Liver (tissue), 9 donors: ENCODE results near the gene EEFSEC. TPM values are rescaled to one million over a fixed set of nuclear protein-coding genes. Genes with fewer than 3 reads are reported as not detected.

ENCODE experiments used
- DNase-seq: peaks from one replicate; pipeline ENCODE4 v3.0.0-alpha.2; 2017; ENCODE audit warnings: low spot score
- H3K27ac ChIP-seq, 2 donors: one replicate each; pipeline ENCODE4 v1.7.0; 2013; ENCODE audit warnings: inconsistent platforms in 2 of 2, low read length in 2 of 2, control low read depth in 1 of 2, low read depth in 1 of 2, mild to moderate bottlenecking in 1 of 2
- H3K27me3 ChIP-seq, 4 donors: one replicate each; pipeline versions ENCODE4 v1.6.1 to v1.7.0; 2013; ENCODE audit warnings: low read length in 3 of 4, inconsistent platforms in 1 of 4, mild to moderate bottlenecking in 1 of 4, moderate library complexity in 1 of 4; ENCODE audit not compliant: control insufficient read depth in 4 of 4, insufficient read depth in 4 of 4
- H3K36me3 ChIP-seq, 4 donors: one replicate each; pipeline versions ENCODE4 v1.6.1 to v1.7.0; 2013; ENCODE audit warnings: low read length in 3 of 4, mild to moderate bottlenecking in 3 of 4, low read depth in 1 of 4, moderate library complexity in 1 of 4; ENCODE audit not compliant: control insufficient read depth in 4 of 4, insufficient read depth in 3 of 4
- H3K4me1 ChIP-seq, 4 donors: one replicate each; pipeline versions ENCODE4 v1.6.1 to v1.7.0; 2013; ENCODE audit warnings: low read length in 3 of 4, mild to moderate bottlenecking in 3 of 4, moderate library complexity in 1 of 4; ENCODE audit not compliant: control insufficient read depth in 4 of 4, insufficient read depth in 4 of 4
- H3K4me3 ChIP-seq, 3 donors: one replicate each; pipeline versions ENCODE4 v1.6.1 to v1.7.0; 2013; ENCODE audit warnings: low read length in 3 of 3, control low read depth in 1 of 3, low read depth in 1 of 3, mild to moderate bottlenecking in 1 of 3
- H3K9ac ChIP-seq, 2 donors: one replicate each; pipeline ENCODE4 v1.7.0; 2013; ENCODE audit warnings: low read length in 2 of 2, mild to moderate bottlenecking in 2 of 2, moderate library complexity in 2 of 2, control low read depth in 1 of 2, low read depth in 1 of 2
- H3K9me3 ChIP-seq, 4 donors: one replicate each; pipeline versions ENCODE4 v1.6.1 to v1.7.0; 2013; ENCODE audit warnings: low read length in 3 of 4; ENCODE audit not compliant: control insufficient read depth in 4 of 4
- CTCF ChIP-seq: fragments of 150-350 bp; IDR thresholded peaks from 2 replicates; pipeline ENCODE4 v1.5.1; 2017; ENCODE audit warnings: improper control_type of control experiment, low read depth, low read length; ENCODE audit not compliant: missing input control
- EGR1 ChIP-seq, 2 donors: IDR thresholded peaks; 2 replicates each; pipeline ENCODE4 v1.6.1; 2016 to 2018; ENCODE audit warnings: antibody characterized with exemption in 2 of 2, low read depth in 2 of 2
- FOXA2 ChIP-seq: IDR thresholded peaks from 2 replicates; pipeline ENCODE4 v1.6.1; 2016; ENCODE audit warnings: antibody characterized with exemption
- GABPA ChIP-seq, 2 donors: IDR thresholded peaks in 1 of 2; conservative IDR thresholded peaks in 1 of 2; 2 replicates each; pipeline ENCODE4 v1.6.1; 2016; ENCODE audit warnings: antibody characterized with exemption in 2 of 2, mild to moderate bottlenecking in 1 of 2, moderate library complexity in 1 of 2
- HNF4A ChIP-seq, 2 donors: conservative IDR thresholded peaks; 2 replicates each; pipeline ENCODE4 v1.6.1; 2016; ENCODE audit warnings: antibody characterized with exemption in 2 of 2, mild to moderate bottlenecking in 2 of 2
- HNF4G ChIP-seq: IDR thresholded peaks from 2 replicates; pipeline ENCODE4 v1.6.1; 2016; ENCODE audit warnings: antibody characterized with exemption
- JUND ChIP-seq, 2 donors: IDR thresholded peaks; 2 replicates each; pipeline ENCODE4 v1.6.1; 2016; ENCODE audit warnings: antibody characterized with exemption in 2 of 2
- NR2F2 ChIP-seq: IDR thresholded peaks from 2 replicates; pipeline ENCODE4 v1.6.1; 2016; ENCODE audit warnings: antibody characterized with exemption
- RAD21 ChIP-seq, 2 donors: IDR thresholded peaks; 2 replicates each; pipeline ENCODE4 v1.6.1; 2016; ENCODE audit warnings: antibody characterized with exemption in 2 of 2, mild to moderate bottlenecking in 2 of 2
- RXRA ChIP-seq, 2 donors: IDR thresholded peaks; 2 replicates each; pipeline ENCODE4 v1.6.1; 2017 to 2018; ENCODE audit warnings: antibody characterized with exemption in 2 of 2, mild to moderate bottlenecking in 1 of 2
- SP1 ChIP-seq: IDR thresholded peaks from 2 replicates; pipeline ENCODE4 v1.6.1; 2018; ENCODE audit warnings: antibody characterized with exemption, mild to moderate bottlenecking
- TAF1 ChIP-seq: conservative IDR thresholded peaks from 2 replicates; pipeline ENCODE4 v1.6.1; 2016; ENCODE audit warnings: antibody characterized with exemption, mild to moderate bottlenecking
- YY1 ChIP-seq: IDR thresholded peaks from 2 replicates; pipeline ENCODE4 v1.6.1; 2016; ENCODE audit warnings: antibody characterized with exemption, mild to moderate bottlenecking
- ZBTB33 ChIP-seq: IDR thresholded peaks from 2 replicates; pipeline ENCODE4 v1.6.1; 2016; ENCODE audit warnings: antibody characterized with exemption
- WGBS: extraction: QIAGEN DNeasy Blood & Tissue Kit; methylation state at CpG from one replicate; pipeline ENCODE4 v1.1.7; 2013; 5-methylcytosine and 5-hydroxymethylcytosine counted together
- polyA plus RNA-seq, 2 donors: library from polyadenylated mRNA; stranded (reverse) in 1 of 2; unstranded in 1 of 2; fragments of 200-250 nt in 1 of 2; fragments of >200 nt in 1 of 2; fragmentation: Nextera tagmentation in 1 of 2; extraction: Ambion mirVana in 1 of 2; gene quantifications; one replicate each; pipeline versions ENCODE4 v1.2.1 to v1.2.3, GENCODE V29; 2013 to 2015
- total RNA-seq, 2 donors: library from RNA; depleted of rRNA; stranded (reverse); fragments of >200 nt; gene quantifications; one replicate each; pipeline ENCODE4 v1.2.3, GENCODE V29; 2014
- TF ChIP-seq, protein P1 (sequence below): IDR thresholded peaks from 2 replicates; pipeline ENCODE4 v1.6.1; 2016; ENCODE audit warnings: antibody characterized with exemption, mild to moderate bottlenecking
- TF ChIP-seq, protein P2 (sequence below): IDR thresholded peaks from 2 replicates; pipeline ENCODE4 v1.6.1; 2016; ENCODE audit warnings: antibody characterized with exemption
- TF ChIP-seq, protein P3 (sequence below): IDR thresholded peaks from 2 replicates; pipeline ENCODE4 v1.6.1; 2016; ENCODE audit warnings: antibody characterized with exemption
- donor health status: healthy.
- donor health status: healthy.
- donor health status: healthy.
- donor health status: healthy.
- donor health status: healthy.

EEFSEC gene
- total and polyA plus RNA-seq, 4 donors = 8.4 to 13.1 (median 10.7) TPM

DNA sequence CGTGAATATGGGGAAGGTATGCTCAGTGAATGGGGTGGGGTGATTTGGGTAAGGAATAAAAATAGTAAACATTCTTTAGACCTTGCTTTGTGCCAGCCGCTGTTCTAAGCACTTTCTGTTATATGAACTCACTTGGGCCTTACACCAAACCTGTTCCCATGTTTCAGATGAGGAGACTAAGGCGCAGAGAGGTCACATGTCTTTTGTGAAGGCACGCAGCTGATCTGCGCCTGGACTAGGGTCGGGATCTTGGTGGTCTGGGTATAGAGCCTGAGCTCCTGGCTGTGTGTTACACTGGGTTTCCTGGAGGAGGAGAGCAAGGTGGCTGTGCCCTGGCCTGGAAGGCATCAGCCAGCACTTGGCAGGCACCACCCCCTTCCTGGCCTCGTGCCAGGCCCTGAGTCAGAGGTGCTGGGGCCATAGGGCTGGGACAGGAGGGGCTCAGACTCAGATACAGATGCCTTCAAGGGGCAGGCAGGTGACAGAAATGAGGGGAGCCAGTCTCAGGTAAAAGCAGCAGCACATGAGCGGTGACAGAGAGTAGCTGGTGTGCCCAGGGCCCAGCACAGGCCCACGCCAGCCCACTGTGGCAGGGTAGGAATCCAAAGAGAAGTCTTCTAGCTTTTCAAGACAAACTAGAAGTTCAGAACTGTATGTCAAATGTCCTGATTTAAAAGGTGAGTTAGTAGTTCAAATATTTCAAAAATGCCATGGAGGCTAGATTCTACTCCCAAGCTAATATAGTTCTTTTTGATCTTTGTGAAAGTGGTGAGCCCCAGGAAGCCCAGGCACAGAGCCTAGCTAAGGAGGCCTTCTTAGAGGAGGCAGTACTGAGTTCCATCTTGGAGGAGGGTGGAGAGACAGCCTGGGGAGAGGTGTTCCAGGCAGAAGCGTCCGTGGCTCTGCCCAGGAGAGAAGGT is 230.3 kb downstream of the EEFSEC start:
- no peak overlapping the region for H3K9ac ChIP-seq
- H3K27ac ChIP-seq = no peak overlapping the region
- H3K36me3 ChIP-seq = no peaks in the 10 kb centered on the region
- peaks cover 20 to 49% (median 46%) of the 10 kb centered on the region in 4 donors for H3K4me1 ChIP-seq
- H3K27me3 ChIP-seq = no peaks in the 10 kb centered on the region
- no peaks in the 10 kb centered on the region for H3K9me3 ChIP-seq
- peak; percentile 92 for DNase-seq
- WGBS = 84% methylated on average over 11 of the region's 11 CpGs
- TF ChIP-seq HNF4G = no peak
- no peak for TF ChIP-seq CTCF
- no peak for TF ChIP-seq TAF1
- TF ChIP-seq, protein P1, sequence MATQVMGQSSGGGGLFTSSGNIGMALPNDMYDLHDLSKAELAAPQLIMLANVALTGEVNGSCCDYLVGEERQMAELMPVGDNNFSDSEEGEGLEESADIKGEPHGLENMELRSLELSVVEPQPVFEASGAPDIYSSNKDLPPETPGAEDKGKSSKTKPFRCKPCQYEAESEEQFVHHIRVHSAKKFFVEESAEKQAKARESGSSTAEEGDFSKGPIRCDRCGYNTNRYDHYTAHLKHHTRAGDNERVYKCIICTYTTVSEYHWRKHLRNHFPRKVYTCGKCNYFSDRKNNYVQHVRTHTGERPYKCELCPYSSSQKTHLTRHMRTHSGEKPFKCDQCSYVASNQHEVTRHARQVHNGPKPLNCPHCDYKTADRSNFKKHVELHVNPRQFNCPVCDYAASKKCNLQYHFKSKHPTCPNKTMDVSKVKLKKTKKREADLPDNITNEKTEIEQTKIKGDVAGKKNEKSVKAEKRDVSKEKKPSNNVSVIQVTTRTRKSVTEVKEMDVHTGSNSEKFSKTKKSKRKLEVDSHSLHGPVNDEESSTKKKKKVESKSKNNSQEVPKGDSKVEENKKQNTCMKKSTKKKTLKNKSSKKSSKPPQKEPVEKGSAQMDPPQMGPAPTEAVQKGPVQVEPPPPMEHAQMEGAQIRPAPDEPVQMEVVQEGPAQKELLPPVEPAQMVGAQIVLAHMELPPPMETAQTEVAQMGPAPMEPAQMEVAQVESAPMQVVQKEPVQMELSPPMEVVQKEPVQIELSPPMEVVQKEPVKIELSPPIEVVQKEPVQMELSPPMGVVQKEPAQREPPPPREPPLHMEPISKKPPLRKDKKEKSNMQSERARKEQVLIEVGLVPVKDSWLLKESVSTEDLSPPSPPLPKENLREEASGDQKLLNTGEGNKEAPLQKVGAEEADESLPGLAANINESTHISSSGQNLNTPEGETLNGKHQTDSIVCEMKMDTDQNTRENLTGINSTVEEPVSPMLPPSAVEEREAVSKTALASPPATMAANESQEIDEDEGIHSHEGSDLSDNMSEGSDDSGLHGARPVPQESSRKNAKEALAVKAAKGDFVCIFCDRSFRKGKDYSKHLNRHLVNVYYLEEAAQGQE = no peak
- TF ChIP-seq, protein P2, sequence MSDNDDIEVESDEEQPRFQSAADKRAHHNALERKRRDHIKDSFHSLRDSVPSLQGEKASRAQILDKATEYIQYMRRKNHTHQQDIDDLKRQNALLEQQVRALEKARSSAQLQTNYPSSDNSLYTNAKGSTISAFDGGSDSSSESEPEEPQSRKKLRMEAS = no peak
- TF ChIP-seq YY1 = no peak
- TF ChIP-seq FOXA2 = no peak
- TF ChIP-seq RXRA (IDR thresholded peaks at IDR 0.05) = no peak
- no peak for TF ChIP-seq NR2F2
- no peak for TF ChIP-seq HNF4A (conservative IDR thresholded peaks at IDR 0.05)
- no peak for TF ChIP-seq SP1
- no peak for TF ChIP-seq ZBTB33
- no peak for TF ChIP-seq EGR1 (IDR thresholded peaks at IDR 0.05; ENCODE audit: low read depth in 2 of 2)
- TF ChIP-seq RAD21 (IDR thresholded peaks at IDR 0.05) = no peak
- TF ChIP-seq, protein P3, sequence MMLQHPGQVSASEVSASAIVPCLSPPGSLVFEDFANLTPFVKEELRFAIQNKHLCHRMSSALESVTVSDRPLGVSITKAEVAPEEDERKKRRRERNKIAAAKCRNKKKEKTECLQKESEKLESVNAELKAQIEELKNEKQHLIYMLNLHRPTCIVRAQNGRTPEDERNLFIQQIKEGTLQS = no peak
- TF ChIP-seq GABPA (IDR thresholded peaks at IDR 0.05 in 1 of 2, conservative IDR thresholded peaks at IDR 0.05 in 1 of 2) = no peak
- no peak for TF ChIP-seq JUND (IDR thresholded peaks at IDR 0.05)
- H3K4me3 ChIP-seq = no peak overlapping the region
